Suppressor macrophage (primary cell): ENCODE results near the gene OR2C1.

ENCODE experiments used
- DNase-seq, 4 experiments: peaks; one replicate each; pipeline ENCODE4 v3.0.0-alpha.2; 2020 to 2022
- total RNA-seq, 17 experiments: gene quantifications; one replicate each; lab custom pipeline; 2026; ENCODE audit warnings: mixed read lengths in 6 of 17, inconsistent platforms in 3 of 17; lab: John Stamatoyannopoulos, UW

OR2C1 gene
- 0 to 1.1 (median 0.05) reads per million in 17 experiments for total RNA-seq

GRCh38 chr16:3355589-3355988 lies at the start of gene OR2C1:
Gene OR2C1 (plus strand): TSS chr16:3355889. CDS start chr16:3355941, 52 bp downstream.
- DNase-seq: no peak

GRCh38 chr16:3306078-3306477 lies 49.6 kb upstream of the OR2C1 start:
- no peak for DNase-seq

- DNase-seq: no peak
Observed at GRCh38 chr16:3311496-3311895, 44.2 kb upstream of the OR2C1 start.

- DNase-seq: peak in 2 of 4 experiments; percentile 9 to 24
Observed at GRCh38 chr16:3317315-3317999, 38.2 kb upstream of the OR2C1 start.

DNA sequence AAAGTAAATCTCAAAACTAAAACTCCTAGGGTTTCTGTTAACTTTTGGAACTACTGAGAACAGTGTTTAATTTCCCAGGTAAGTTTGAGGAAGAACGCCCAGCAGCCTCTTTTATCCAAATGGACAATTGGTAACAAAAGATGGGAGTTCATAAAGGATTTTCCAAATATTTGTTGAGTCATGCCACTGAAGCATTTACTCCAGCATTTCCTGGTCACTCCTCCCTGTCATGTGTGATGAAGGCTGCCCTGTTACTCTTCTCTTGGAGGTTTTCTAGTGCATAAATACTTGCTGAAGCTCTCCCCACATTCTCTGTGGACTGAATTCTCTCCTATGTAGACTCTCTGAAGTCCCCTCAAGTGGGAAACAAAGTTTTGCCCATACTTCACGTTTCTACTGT lies 33.9 kb upstream of the OR2C1 start:
- no peak for DNase-seq

DNA sequence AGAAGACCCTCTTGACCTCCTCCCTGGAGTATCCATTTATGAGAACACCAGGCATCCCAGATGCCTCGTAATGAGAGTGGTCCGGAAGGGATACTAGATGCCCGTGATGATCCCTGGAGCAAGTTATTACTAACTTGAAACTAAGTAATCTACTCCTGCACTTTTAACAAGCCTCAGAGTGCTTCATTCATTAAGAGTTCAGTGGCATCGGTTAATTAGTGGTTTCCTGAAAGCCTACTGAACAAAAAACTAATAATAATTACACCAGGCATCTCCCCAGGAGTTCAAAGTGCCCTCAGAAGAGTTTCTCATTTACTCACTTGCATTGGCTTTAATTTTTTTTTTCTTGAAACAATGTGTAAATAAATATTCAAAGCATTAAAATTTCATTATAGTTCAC lies 28.2 kb upstream of the OR2C1 start:
- DNase-seq: no peak

DNA sequence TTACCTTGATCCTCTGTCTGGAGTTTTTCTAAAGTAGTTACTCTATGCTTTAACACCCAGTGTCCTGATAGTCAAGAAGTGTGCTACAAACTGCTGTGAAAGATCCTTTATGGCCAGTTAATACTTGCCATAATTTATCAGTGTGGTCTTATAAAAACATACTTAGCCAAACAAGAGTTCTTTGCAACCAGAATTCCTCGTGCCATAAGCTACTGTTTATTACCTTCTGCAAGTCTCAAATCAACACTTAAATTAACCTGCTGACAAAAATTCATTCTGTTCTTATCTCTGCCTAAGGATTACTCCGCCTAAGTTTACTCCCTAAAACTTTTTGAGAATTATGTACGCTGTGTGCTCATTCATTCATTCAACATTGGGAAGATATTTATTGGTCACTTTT lies 27.6 kb upstream of the OR2C1 start:
- DNase-seq: no peak

- DNase-seq: no peak
Observed at GRCh38 chr16:3328643-3329042, 27.0 kb upstream of the OR2C1 start.

DNA sequence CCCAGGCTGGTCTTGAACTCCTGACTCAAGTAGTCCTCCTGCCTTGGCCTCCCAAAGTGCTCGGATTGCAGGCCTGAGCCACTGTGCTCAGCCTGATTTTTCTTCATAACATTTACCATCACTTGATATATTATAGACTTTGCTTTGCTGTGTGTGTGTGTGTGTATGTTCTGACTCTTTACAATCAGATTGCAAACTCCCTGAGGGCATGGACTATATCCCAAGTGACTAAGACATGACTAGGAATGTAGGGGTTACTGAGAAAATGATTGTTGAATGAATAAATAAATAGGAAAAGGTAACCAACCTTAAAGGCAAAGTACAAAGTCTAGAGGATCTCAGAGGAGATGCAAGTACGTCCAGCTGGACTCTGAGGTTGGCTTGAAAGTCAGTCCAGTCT lies 9.6 kb upstream of the OR2C1 start:
- DNase-seq: no peak

DNA sequence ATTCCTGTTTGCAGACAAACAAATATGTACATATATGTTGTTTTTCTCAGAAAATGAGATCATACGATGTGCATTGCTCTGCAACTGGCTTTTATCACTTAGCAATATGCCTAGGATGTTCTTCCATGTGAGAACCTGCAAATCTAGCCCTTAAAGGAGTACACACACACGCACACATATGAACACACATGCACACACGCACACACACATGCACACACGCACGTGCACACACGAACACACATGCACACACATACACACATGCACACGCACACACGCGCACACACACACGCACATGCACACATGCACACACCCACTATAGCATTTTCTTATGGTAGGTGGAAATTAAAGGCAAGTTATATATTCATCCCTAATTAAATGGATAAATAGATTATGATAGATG lies 8.1 kb upstream of the OR2C1 start:
- no peak for DNase-seq

GRCh38 chr16:3348547-3349167 lies 7.0 kb upstream of the OR2C1 start:
- no peak for DNase-seq

- DNase-seq: no peak
Observed at GRCh38 chr16:3349175-3349574, 6.5 kb upstream of the OR2C1 start.

DNA sequence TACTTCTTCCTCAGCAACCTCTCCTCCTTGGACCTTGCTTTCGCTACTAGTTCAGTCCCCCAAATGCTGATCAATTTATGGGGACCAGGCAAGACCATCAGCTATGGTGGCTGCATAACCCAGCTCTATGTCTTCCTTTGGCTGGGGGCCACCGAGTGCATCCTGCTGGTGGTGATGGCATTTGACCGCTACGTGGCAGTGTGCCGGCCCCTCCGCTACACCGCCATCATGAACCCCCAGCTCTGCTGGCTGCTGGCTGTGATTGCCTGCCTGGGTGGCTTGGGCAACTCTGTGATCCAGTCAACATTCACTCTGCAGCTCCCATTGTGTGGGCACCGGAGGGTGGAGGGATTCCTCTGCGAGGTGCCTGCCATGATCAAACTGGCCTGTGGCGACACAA lies 429 bp downstream of the OR2C1 start:
- DNase-seq: no peak

DNA sequence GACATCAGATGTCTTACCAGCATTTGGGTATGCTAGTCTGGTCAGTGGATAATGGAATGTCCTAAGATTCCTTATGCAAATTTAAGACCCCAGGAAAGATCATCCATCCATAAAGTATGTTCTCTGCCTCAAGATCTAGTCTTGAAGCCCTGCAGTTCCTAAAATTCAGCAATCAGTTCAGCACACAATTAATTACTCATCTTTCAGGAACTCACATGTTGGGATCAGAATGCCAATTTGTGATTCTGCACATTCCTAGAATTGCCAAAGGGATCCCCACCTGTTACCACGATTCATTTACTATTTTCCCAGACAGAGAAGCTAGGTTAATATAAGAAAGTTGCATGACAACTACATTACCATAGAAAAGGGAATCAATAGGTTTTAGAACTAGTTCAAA lies 3.2 kb downstream of the OR2C1 start:
- DNase-seq: no peak

- no peak for DNase-seq
Observed at GRCh38 chr16:3362931-3363330, 7.2 kb downstream of the OR2C1 start.

DNA sequence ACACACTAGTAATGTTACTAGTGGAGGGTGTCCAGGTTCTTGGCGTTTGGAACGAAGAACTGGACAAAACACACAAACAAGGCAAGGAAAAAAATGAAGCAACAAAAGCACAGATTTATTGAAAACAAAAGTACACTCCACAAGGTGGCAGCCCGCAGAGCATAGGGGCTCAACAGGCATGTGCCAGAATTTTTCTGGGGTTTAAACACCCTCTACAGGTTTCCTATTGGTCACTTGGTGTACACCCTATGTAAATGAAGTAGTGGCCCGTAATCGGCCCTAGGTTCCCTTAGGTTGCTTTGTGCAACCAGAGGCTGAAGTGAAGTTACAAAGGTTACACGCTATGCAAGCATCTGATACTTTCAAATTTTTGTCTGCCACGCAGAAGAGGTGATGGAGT lies 8.1 kb downstream of the OR2C1 start:
- no peak for DNase-seq

- DNase-seq: peak; percentile 77 to 86 (median 82)
Observed at GRCh38 chr16:3364774-3365427, 9.2 kb downstream of the OR2C1 start.

DNA sequence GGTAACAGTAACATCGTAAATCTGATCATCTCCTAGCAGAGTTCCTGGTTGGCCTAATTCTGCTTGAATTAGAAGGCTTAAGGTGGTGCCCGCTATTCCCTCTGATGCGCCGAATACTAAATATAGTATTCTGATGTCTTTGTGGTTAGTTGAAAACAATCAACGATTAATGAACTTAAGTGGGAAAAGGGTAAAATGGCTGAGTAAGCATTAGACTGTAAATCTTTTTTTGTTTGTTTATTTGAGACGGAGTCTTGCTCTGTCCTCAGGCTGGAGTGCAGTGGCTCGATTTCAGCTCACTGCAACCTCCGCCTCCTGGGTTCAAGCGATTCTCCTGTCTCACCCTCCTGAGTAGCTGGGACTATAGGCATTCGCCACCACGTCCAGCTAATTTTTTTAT lies 13.4 kb downstream of the OR2C1 start:
- no peak for DNase-seq

DNA sequence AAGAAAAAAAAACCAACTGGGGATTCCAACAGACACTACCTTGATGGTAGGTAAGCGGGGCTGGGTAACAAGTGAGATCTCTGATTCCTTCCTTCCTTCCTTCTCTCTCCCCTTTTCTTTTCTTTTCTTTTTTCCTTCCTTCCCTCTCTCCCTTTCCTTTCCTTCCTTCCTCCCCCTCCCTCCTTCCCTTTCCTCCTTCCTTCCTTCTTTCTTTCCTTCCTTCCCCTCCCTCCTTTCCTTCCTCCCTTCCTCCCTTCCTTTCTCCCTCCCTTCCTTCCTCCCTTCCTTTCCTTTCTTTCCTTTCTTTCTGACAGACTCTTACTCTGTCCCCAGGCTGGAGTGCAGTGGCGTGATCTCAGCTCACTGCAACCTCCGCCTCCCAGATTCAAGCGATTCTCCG lies 20.0 kb downstream of the OR2C1 start:
- no peak for DNase-seq

GRCh38 chr16:3377917-3378316 lies 22.2 kb downstream of the OR2C1 start:
- no peak for DNase-seq

GRCh38 chr16:3383045-3383448 lies 27.4 kb downstream of the OR2C1 start:
- DNase-seq: no peak

DNA sequence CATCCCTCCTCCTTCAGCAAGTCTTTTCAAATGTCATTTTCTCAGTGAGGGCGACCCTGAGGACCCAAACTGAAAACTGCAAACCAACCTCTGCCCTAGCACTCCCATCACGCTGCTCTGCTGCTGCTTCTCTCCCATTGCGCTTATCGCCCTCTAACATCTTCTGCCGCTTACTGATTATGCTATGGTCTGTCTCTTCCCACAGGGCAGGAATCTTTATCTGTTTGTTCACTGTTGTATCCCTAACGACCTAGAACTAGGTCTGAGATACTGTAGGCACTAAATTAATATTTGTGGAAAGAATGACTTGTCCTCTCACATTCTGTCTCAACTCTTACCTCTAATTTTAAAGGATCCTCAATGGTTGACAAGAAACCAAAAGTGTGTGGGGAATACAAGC lies 32.6 kb downstream of the OR2C1 start:
- no peak for DNase-seq

GRCh38 chr16:3389663-3390338 lies 34.1 kb downstream of the OR2C1 start:
- no peak for DNase-seq

GRCh38 chr16:3400446-3400778 lies 44.7 kb downstream of the OR2C1 start:
- DNase-seq: peak in 1 of 4 experiments; percentile 7
